Measurements from ENCODE around the gene DOK4. TPM values are rescaled to one million over a fixed set of nuclear protein-coding genes. Genes with fewer than 3 reads are reported as not detected.
"Not testable (repeated sequence)": the region's sequence is repeated elsewhere in the genome, so short reads cannot be mapped to it uniquely, and the experiment has no call there.

Gene DOK4
- total RNA-seq, 1 donor from 2014 or later = 19.3 TPM

DNA sequence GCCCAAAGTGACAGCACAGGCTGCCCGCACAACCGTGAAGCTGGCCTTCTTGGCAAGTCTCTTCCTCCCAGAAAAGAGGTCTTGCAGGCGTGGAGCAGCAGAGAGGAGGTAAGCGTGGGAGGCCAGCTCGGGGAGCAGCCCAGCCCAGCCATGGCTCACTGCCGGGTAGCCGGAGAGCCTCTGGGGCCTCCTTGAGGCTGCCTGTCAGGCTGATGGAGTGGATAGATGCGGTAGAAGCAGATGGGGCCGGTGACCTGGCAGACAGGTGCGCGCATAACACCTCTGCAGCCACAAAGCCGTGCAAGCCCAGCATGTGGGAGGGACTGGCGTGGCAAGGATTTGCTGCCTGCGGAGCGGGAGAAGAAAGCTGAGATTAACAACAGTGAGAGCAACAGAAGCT is 17.1 kb upstream of the DOK4 start:
- DNase-seq (ENCODE audit: extremely low read depth, low read depth, low spot score) = no peak

DNA sequence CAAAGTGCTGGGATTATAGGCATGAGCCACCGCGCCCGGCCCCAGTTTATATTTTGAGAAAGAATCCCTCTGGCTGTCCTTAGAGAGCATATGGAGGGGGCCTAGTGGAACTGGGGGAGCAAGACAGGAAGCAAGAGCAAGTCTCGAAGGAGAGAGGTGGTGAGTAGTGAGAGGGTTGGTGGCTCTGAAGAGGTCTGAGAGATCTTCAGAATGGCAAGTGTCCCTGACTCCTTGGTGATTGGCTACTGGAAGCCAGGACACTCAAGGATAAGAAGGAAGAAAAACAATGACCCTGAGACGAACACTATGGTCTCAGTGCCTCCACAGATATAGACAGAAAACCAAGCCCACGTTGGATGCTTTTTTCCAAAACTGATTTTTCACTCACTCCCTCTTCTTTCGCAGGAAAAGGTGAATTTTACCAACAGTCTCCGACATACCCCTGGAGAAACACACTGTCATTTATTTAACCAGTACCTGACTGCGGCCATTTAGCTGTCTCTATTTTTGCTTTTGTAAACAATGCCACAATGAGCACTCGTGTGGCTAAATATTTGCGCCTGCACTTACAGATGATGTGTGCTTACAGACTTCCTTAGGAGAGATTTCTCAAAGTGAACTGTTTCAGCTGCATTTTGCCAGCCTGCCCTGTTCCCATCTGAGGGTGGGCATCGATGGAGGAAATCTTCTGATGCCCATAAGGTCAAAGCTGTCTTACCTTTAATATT is 15.9 kb upstream of the DOK4 start:
- no peak for DNase-seq (ENCODE audit: extremely low read depth, low read depth, low spot score)

DNA sequence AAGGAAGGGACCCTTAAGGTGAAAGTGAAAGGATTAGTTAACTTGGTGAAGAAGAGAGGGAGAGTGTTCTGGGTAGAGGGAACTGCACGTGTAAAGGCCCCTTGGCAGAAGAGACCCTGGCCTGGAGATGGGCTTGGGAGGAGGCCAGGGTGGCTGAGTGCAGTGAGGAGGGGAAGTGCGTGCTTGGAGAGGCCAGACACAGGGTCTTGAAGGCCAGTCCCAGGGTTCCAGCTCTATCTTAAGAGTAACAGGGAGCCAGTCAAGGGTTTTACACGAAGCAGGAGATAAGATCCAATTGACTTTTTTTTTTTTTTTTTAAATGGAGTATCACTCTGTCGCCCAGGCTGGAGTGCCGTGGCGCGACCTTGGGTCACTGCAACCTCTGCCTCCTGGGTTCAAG is 15.2 kb upstream of the DOK4 start:
- DNase-seq (ENCODE audit: extremely low read depth, low read depth, low spot score) = no peak

DNA sequence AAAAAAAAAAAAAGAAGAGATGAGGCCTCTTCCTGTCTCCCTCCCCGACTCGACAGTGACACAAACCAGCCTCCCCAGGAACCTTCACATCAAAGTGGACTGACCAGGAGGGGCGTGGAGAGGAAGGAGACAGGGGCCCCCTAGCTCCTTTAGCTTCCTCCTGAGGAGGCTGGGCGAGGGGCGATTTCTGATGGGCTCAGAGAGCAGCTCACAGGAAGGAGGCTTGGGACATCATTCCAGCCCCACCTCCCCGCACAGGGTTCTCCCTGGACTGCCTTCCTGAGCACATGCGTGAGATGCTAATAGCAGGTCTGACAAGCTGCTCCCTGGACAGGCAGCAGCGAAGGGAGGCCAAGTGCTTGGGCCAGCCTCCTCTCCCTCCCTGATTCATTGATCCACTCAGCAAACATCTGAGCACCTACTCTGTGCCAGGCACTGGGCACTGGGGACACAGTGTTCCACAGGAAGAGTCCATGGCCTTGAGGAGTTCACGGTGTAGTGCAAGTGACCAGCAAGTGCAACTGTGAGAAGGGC is 14.4 kb upstream of the DOK4 start:
- no peak for DNase-seq (ENCODE audit: extremely low read depth, low read depth, low spot score)

DNA sequence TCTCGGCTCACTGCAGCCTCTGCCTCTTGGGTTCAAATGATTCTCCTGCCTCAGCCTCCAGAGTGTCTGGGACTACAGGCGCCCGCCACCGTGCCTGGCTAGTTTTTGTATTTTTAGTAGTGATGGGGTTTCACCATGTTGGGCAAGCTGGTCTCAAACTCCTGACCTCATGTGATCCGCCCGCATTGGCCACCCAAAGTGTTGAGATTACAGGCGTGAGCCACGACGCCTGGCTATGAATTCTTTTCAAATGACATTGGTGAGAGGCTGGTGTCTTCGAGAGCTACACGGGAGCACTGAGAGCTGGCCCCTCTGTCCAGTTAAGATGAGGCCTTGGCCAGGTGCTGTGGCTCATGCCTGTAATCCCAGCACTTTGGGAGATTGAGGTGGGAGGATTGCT is 13.6 kb upstream of the DOK4 start:
- not testable (repeated sequence) for DNase-seq (ENCODE audit: extremely low read depth, low read depth, low spot score)

DNA sequence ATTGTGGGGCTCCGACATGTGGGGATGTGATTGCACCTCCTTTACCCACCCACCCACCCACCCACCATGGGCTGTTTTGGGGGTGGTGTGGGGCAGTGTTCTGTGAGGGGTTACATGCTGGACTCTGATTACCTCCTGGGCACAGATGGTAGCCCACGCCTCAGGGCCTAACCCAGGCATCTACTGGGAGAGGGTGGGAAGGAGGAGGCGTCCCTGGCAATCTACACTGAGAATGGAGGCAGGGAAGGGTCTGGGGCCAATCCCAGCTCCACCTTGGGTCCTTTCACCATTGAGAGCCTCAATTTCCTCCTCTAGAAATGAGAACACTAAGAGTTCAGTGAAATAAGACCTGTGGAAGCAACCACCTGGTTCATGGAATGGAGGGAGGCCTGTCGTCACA is 11.7 kb upstream of the DOK4 start:
- no peak for DNase-seq (ENCODE audit: extremely low read depth, low read depth, low spot score)

DNA sequence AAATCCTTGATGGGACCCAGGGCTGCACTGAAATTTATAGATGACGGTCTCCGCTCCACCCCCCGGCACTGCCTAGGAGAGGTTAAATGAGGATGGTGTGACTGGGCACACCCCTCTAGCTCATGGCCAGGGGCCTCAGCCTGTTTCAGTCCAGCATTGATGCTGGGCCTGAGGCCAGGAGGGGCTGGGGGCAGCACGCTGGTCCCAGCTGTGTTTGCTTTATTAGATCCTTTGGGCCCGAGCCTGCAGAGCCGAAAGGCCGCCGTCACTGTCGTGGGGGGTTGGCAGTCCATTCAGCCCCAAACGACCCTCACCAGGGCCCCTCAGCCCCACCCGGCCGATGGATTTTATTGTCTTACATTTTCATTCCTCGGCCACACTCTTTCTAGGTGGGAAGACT is 10.8 kb upstream of the DOK4 start:
- DNase-seq (ENCODE audit: extremely low read depth, low read depth, low spot score) = no peak

DNA sequence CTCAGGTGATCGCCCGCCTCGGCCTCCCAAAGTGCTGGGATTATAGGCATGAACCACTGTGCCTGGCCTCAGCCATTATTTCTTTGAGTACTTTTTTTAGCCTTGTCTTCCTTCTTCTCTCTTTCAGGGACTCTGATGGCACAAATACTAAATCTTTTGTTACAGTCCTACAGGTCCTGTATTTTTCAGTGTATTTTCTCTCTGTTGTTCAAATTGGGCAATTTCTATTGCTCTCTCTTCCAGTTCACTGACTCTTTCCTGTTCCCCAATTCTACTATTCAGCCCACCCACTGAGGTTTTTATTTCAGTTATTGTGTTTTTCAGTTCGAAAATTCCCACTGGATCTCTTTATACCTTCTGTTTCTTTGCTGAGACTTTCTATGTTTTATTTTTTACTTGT is 7.5 kb upstream of the DOK4 start:
- no peak for DNase-seq (ENCODE audit: extremely low read depth, low read depth, low spot score)

DNA sequence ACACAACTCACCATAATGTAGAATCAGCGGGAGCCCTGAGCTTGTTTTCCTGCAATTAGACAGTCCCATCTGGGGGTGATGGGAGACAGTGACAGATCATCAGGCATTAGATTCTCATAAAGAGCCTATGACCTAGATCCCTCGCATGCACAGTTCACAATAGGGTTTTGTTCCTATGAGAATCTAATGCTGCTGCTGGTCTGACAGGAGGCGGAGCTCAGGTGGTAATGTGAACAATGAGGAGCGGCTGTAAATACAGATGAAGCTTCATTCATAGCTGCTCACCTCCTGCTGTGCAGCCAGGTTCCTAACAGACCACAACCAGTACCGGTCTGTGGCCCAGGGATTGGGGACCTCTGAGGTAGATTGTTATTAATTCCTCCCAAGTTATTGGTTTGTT is 2.9 kb upstream of the DOK4 start:
- DNase-seq (ENCODE audit: extremely low read depth, low read depth, low spot score) = no peak

DNA sequence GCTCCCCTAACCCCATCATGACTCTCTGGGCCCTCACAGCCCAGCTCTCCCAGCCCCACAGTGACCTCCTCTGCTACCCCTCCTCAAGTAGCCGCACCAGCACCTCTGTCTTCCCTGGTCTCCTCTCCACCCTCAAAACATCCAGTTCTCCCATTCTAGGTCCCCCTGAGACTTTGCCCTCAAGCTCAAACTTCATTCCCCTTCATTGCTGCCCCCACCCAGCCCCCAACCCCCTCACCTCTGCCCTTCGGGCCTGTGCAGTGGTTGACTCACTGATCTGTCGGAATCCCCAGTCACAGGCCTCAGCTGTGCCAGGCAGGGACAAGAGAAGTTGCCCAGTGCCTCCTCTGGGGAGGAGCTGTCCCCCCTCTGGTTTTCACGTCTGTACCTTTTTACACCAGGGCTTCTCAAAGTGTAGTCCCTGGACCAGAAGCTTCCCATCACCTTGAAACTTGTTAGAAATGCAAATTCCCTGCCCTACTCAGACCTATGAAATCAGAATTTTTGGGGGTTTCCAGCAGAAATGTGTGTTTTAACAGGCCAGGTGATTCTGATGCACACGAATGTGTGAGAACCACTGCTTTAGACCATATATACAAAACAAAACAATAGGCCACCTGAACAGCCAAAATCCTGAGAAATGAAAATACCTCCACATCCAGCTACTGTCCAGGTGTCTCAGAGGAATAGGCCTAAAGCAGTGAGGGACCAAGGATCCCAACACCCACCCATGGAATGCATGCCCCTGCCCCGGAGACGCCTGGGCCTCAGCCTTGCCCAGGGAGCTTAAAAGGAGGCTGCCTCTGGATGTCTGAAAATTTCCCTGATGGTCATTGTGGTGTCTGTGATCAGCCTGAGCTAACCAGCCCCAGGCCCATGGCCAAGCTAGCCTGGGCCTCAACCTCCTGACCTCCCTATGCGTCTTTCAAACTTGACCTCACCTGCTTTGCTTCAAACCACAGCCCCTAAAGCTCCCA is 853 bp upstream of the DOK4 start:
- DNase-seq (ENCODE audit: extremely low read depth, low read depth, low spot score) = no peak

DNA sequence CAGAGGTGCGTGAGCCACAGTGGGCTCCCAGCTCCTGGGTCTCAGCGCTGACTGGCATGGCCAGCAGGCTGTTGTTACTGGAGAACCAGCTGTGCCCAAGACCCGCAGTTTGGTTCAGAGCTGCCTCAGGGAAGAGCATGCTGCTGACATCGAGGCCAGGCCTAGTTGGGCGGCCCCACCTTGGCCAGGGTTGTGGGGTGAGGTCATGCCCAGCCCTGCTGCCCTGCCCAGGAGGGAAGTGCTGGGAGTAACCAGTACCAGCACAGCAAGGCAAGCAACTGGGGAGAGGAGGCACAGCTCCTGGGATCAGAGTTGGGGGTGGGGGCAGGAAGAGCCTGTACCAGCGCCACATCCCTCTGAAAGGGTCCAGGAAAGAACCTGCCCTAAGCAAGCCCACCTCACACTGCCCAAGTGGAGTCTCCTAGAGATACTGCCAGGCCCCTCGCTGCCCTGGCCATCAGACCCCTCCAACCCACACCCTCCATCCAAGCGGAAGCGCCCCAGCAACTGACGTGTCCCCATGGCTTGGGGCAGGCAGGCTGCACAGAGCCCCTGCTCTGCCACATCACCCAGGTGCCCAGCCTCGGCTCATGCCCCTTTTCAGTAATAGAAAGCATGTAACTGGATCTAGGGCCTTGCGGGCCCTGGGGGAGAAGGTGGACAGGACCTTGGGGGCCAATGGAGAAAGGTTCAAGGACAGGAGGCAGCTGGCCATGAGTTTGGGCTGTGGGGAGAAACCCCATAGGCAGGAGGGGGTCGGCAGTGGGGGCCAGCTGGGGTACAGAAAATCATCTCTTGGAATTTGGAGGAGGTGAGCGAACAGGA is 990 bp downstream of the DOK4 start:
- no peak for DNase-seq (ENCODE audit: extremely low read depth, low read depth, low spot score)

DNA sequence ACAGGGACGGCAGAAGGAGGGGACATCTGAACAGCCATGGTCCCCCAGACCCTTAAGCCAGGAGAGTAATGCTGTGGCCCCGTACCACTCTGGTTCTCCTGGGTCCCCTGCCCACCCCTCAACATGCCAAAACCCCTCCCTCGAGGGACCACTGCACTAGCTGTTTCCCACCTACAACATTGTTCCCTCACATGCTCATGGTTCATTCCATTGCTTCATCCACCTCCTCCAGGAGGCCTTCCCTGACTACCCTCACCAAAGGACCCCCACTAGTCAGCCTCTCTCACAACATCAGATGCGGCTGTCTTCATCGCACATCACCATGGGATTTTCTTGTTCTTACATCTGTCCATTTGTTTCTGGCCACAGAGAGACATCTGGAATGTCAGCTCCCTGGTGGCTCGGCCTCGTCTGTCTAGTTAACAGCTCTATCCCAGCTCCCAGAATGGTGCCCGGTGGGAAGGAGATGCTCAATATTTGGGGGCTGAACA is 1.7 kb downstream of the DOK4 start:
- DNase-seq (ENCODE audit: extremely low read depth, low read depth, low spot score) = no peak

DNA sequence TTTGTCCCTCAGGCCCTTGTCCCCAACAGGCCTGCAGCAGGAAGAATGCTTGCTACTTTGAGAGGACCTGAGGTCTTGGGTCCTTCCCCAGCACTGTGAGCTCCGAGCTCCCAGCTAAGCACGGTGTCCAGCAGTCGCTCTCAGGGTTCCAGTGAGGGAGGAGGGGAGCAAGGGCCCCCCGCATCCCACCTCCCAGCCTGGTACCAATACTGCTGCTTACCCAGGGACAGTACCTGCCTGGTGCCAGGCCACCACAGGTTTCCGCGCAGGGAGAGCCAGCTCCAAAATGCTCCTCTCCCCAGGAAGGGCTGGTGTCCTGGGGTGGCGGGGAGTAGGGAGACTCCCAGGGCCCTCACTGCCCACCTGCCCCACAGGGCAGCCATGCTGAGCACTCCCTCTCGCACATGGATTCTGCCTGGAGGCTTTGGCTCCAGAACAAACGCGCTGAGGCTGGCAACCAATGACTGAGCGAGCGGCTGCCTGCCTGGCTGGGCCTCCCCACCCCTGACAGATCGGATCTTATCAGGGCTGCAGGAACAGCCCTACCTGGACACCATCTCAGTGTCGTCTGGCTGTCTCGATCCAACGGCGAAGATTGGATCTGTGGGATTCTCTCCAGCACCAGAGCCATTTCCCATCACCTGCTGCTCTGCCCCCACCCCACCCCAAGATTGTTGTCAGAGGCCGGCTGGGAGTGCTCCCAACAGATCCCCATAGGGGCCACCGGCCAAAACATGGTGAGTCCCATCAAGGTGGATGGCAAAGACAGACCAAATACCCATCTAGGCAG is 2.4 kb downstream of the DOK4 start:
- no peak for DNase-seq (ENCODE audit: extremely low read depth, low read depth, low spot score)

DNA sequence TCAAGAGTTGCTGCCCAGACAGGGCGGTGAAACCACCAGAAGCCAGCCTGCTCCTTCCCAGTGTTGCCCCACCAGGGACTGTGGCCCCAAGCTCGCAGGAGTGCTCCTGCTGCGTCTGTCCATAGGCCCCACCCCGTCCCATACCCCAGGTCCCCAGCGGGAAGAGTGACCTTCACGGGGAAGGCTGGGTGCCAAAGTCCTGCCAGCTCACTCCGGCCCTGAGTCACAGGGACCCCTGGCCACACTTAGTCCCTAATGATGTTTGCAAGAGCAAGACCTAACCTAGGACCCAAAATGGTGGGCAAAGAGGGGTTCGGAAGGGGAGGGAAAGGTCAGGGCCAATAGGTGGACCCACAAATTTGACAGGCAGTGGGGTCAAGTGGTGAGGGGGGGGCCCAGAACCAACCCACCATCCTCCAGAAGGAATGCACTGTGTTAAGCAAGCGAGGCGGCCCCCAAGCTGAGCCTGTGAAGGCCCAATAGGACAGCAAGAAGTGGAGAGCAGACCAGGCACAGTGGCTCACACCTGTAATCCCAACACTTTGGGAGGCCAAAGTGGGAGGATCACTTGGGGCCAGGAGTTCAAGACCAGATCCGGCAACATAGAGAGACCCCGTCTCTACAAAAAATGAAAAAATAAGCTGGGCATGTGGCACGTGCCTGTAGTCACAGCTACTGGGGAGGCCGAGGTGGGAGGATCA is 3.3 kb downstream of the DOK4 start:
- no peak for DNase-seq (ENCODE audit: extremely low read depth, low read depth, low spot score)

DNA sequence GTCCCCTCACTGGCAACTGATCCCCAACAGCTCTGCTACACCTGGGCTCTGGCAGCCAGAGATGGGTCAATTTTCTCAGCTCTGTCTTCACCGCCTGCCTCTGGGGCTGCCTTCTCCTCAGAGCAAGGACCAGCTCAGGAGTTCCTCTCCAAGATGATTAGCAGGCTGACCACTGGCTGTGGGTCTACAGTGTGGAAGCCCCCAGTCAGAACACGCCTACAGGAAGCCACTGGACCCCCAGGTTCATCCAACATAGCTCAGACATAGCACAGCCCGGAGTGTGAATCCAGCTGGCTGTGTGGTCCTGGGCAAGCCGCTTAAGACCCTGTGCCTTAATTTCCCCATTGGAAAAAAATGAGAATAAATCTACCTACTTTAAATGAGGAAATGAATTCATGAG is 4.9 kb downstream of the DOK4 start:
- DNase-seq (ENCODE audit: extremely low read depth, low read depth, low spot score) = no peak

DNA sequence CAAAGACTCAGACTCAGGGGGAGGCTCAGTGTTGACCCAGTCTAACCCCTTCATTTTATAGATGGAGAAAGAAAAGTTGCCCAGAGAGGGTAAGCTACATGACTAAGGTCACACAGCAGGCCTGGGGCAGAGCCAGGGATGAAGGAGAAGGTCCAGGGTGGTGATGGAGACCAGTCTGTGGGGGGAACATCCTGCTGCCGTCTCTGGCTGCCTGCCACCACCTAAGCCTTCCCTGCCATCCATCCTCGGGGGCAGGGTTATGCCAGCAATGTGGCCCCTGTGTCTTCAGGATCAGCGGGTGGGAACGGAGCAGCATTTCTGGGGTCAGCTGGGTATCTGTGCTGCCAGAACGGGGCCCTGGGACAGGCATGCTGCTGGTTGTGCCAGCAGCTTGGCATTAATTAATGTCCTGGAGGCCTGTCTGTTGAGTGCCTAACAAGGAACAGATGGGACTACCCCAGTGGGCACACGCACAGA is 5.5 kb downstream of the DOK4 start:
- no peak for DNase-seq (ENCODE audit: extremely low read depth, low read depth, low spot score)

DNA sequence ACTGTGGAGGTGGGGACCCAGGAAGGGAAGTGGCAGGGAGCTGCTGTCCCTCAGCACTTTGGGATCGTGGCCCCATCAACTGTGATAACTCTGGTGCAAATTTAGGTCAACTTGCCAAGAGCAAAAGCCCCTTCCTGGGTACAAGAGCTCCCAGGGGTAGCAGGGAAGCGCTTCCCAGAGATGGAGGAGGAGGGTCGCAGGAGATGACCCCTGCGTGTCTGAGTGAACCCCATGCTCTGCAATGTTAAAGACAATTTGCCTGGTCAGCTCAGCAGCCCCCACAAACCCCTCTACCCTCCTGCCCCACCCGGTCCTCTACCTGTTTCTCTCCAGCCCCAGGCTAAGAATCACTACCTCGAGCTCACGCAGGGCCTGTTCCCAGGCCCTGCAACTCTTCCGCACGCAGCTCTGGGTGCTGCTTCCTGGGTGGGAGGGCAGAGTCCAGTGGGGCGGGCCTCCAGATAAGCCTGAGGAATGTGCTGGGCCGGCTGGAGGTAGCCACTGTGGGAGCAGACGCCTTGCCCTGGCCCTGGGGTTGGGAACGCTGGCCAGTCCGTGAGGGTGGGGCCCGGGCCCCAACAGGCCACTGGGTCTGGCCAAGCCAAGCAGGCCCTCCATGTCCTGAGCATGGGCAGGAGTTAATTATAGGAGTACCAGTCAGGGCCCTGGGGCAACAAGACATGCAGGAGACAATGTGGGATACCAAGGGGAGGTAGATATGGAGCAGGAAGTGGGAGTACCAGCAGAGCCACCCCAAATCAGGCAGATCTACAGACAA is 6.1 kb downstream of the DOK4 start:
- DNase-seq (ENCODE audit: extremely low read depth, low read depth, low spot score) = no peak

DNA sequence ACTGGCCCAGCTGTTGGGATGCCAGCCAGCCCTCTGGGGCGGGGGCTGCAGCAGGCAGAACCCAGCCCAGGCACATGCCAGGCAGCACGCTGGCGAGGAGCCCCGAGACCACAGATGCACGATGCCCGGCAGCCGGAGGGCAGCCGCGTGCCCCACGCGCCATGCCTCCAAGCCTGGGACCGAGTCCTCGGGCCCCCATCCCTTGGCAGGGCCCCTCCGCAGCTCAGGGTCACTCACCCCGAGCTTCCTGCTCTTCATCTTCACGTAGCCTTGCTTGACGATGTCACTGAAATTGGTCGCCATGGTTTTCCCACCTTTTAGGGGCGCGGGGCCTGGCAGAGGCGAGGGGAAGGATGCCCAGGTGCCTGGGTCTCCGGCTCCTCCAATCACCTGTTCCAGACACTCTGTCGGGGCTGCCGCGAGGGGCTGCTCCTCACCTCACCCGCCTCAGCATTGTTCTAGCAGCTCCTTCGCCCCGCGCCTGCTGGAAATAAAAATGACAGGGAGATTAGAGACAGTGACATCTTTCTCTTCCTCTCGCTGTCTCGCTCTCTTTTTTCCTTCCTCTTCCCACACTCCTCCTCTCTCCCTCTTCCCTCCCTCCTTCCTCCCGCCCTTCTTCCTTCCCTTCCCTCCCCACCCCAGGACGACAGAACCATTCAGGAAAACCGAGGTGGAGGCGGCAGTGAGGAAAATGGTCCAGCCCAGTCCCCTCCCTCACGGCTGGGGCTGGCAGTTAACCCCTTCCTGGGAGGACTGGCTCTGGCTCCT is 6.9 kb downstream of the DOK4 start:
- DNase-seq (ENCODE audit: extremely low read depth, low read depth, low spot score) = no peak
